ENCODE data around the gene NEU1. TPM values are rescaled to one million over a fixed set of nuclear protein-coding genes. Genes with fewer than 3 reads are reported as not detected.

NEU1 gene
- polyA plus RNA-seq, 1 of the 3 experiments (the other 2 are of a cell fraction) = 43.0 TPM

DNA sequence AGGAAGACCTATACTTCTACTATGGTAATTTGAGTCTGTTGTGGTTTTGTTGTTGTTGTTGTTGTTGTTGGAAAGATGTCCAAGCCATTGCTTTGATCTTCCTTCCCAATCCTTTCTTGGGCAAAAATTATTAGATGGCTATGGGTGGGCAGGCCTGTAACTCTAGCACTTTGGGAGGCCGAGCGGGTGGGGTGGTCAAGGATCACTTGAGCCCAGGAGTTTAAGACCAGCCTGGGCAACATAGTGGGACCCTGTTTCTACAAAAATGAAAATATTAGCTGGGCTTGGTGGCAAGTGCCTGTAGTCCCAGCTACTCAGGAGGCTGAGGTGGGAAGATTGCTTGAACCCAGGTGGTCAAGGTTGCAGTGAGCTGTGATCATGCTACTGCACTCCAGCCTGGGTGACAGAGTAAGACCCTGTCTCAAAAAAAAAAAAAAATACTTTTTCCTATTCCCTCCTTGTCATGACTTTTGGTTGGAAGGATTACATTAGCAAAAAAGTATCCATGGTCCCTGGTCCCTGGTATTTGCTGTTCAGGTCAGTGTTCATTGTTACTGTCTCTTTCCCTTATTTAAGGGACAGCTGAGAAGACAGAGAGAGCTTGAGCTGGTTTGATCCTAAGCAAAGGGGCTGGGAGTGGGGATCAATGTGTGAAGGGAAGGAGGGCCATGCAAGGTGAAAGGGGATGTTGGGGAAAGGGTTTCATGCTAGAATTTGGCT lies 11.7 kb downstream of the NEU1 start:
- H3K4me3 ChIP-seq (ENCODE audit: low read depth in 2 of 2, low read length in 1 of 2) = no peak overlapping the region
- no peaks in the 10 kb centered on the region for H3K9me3 ChIP-seq
- H4K20me1 ChIP-seq (ENCODE audit: insufficient read depth) = no peaks in the 10 kb centered on the region
- no peak overlapping the region; the same call in 1 of the 2 replicates for H2AFZ ChIP-seq (ENCODE audit: low read depth)
- H3K27me3 ChIP-seq (ENCODE audit: insufficient read depth) = no peaks in the 10 kb centered on the region
- peaks cover 5% of the 10 kb centered on the region for H3F3A ChIP-seq (replicated peaks; ENCODE audit: insufficient read depth)
- H3K36me3 ChIP-seq (replicated peaks in 1 of 2; ENCODE audit: control insufficient read depth in 1 of 2, insufficient read depth in 2 of 2, low read length in 1 of 2) = no peaks in the 10 kb centered on the region
- H3K4me2 ChIP-seq = no peak overlapping the region
- H3K27ac ChIP-seq (ENCODE audit: low read depth in 2 of 2, low read length in 1 of 2) = no peak overlapping the region
- CTCF ChIA-PET = no interaction called here
- no peak for DNase-seq
- POLR2A ChIA-PET = interaction anchor here (0.7 kb wide), 1 partner anchor 14 kb away, joined by 3 read pairs; no protein-coding TSS in a partner anchor
- 85% methylated on average over 2 of the region's 2 CpGs for WGBS (ENCODE audit: low lambda C conversion rate)
- H3K4me1 ChIP-seq (ENCODE audit: control insufficient read depth in 1 of 2, insufficient read depth in 2 of 2, low read depth in 1 of 2, low read length in 1 of 2) = no peaks in the 10 kb centered on the region
- no peak overlapping the region for H3K9ac ChIP-seq
- no peaks in the 10 kb centered on the region for H3K79me2 ChIP-seq (ENCODE audit: insufficient read depth)
- H3K9me2 ChIP-seq = no peaks in the 10 kb centered on the region
- no peak for TF ChIP-seq FOXJ3 (CRISPR knock-in tag; IDR thresholded peaks at IDR 0.05)
- no peak for TF ChIP-seq ELF1 (IDR thresholded peaks at IDR 0.05)
- TF ChIP-seq RFX5 (IDR thresholded peaks at IDR 0.05; ENCODE audit: low read length) = no peak

- H3K9me3 ChIP-seq = no peaks in the 10 kb centered on the region
- H3K27me3 ChIP-seq (ENCODE audit: insufficient read depth) = no peaks in the 10 kb centered on the region
- H3K79me2 ChIP-seq (ENCODE audit: insufficient read depth) = no peaks in the 10 kb centered on the region
- WGBS (ENCODE audit: low lambda C conversion rate) = 91% methylated on average over 2 of the region's 2 CpGs
- no peaks in the 10 kb centered on the region for H3K9me2 ChIP-seq
- H3K27ac ChIP-seq (ENCODE audit: low read depth in 2 of 2, low read length in 1 of 2) = no peak overlapping the region
- H3K36me3 ChIP-seq (replicated peaks in 1 of 2; ENCODE audit: control insufficient read depth in 1 of 2, insufficient read depth in 2 of 2, low read length in 1 of 2) = no peaks in the 10 kb centered on the region
- no peak for DNase-seq
- no peaks in the 10 kb centered on the region for H3K4me1 ChIP-seq (ENCODE audit: control insufficient read depth in 1 of 2, insufficient read depth in 2 of 2, low read depth in 1 of 2, low read length in 1 of 2)
- CTCF ChIA-PET = no interaction called here
- H3K4me2 ChIP-seq = no peak overlapping the region
- POLR2A ChIA-PET = no interaction called here
- peaks cover 16% of the 10 kb centered on the region for H3F3A ChIP-seq (replicated peaks; ENCODE audit: insufficient read depth)
- no peak overlapping the region for H3K4me3 ChIP-seq (ENCODE audit: low read depth in 2 of 2, low read length in 1 of 2)
- no peaks in the 10 kb centered on the region for H4K20me1 ChIP-seq (ENCODE audit: insufficient read depth)
- TF ChIP-seq EP300 (IDR thresholded peaks at IDR 0.05; ENCODE audit: borderline replicate concordance in 1 of 2, low read depth in 1 of 2, low read length in 1 of 2) (no peak), FOXM1 (IDR thresholded peaks at IDR 0.05; ENCODE audit: low read depth) (no peak), CHD2 (IDR thresholded peaks at IDR 0.05; ENCODE audit: low read length, partially characterized antibody) (no peak), TEAD4 (IDR thresholded peaks at IDR 0.05; ENCODE audit: borderline replicate concordance, insufficient read depth) (no peak), USF2 (IDR thresholded peaks at IDR 0.05; ENCODE audit: borderline replicate concordance, low read depth, low read length) (no peak), JUND (IDR thresholded peaks at IDR 0.05) (no peak), NRF1 (IDR thresholded peaks at IDR 0.05; ENCODE audit: low read depth, low read length) (no peak), GABPA (IDR thresholded peaks at IDR 0.05; ENCODE audit: low read depth) (no peak), FOSL2 (IDR thresholded peaks at IDR 0.05; ENCODE audit: borderline replicate concordance, low read depth) (no peak), ZBTB33 (IDR thresholded peaks at IDR 0.05; ENCODE audit: borderline replicate concordance, low read depth) (no peak), TCF12 (IDR thresholded peaks at IDR 0.05) (no peak), MEF2A (IDR thresholded peaks at IDR 0.05; ENCODE audit: borderline replicate concordance, low read depth) (no peak), CTCF (IDR thresholded peaks at IDR 0.05) (no peak), NFIC (IDR thresholded peaks at IDR 0.05; ENCODE audit: borderline replicate concordance) (no peak)
- TF ChIP-seq, protein P1, sequence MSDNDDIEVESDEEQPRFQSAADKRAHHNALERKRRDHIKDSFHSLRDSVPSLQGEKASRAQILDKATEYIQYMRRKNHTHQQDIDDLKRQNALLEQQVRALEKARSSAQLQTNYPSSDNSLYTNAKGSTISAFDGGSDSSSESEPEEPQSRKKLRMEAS (IDR thresholded peaks at IDR 0.05; ENCODE audit: low read depth) = no peak
- TF ChIP-seq, protein P2, sequence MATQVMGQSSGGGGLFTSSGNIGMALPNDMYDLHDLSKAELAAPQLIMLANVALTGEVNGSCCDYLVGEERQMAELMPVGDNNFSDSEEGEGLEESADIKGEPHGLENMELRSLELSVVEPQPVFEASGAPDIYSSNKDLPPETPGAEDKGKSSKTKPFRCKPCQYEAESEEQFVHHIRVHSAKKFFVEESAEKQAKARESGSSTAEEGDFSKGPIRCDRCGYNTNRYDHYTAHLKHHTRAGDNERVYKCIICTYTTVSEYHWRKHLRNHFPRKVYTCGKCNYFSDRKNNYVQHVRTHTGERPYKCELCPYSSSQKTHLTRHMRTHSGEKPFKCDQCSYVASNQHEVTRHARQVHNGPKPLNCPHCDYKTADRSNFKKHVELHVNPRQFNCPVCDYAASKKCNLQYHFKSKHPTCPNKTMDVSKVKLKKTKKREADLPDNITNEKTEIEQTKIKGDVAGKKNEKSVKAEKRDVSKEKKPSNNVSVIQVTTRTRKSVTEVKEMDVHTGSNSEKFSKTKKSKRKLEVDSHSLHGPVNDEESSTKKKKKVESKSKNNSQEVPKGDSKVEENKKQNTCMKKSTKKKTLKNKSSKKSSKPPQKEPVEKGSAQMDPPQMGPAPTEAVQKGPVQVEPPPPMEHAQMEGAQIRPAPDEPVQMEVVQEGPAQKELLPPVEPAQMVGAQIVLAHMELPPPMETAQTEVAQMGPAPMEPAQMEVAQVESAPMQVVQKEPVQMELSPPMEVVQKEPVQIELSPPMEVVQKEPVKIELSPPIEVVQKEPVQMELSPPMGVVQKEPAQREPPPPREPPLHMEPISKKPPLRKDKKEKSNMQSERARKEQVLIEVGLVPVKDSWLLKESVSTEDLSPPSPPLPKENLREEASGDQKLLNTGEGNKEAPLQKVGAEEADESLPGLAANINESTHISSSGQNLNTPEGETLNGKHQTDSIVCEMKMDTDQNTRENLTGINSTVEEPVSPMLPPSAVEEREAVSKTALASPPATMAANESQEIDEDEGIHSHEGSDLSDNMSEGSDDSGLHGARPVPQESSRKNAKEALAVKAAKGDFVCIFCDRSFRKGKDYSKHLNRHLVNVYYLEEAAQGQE (IDR thresholded peaks at IDR 0.05; ENCODE audit: low read depth, low read length) = no peak
- H3K9ac ChIP-seq = no peak overlapping the region
- H2AFZ ChIP-seq (ENCODE audit: low read depth) = no peak overlapping the region
These were observed 15.2 kb downstream of the NEU1 start for GRCh38 chr6:31847276-31847978.
